HG03095 (cell line): Measurements from ENCODE around the gene CDK14.
A peak's percentile ranks its signal among the peaks of the same experiment; 100 is the strongest.
"Not testable (repeated sequence)": the region's sequence is repeated elsewhere in the genome, so short reads cannot be mapped to it uniquely, and the experiment has no call there.

ENCODE experiments used
- ATAC-seq: cut with Tn5 transposase; IDR thresholded peaks from one replicate; pipeline ENCODE4 v1.9.1; 2021; ENCODE audit warnings: moderate library complexity; ENCODE audit not compliant: unreplicated experiment

The CDK14 gene

DNA sequence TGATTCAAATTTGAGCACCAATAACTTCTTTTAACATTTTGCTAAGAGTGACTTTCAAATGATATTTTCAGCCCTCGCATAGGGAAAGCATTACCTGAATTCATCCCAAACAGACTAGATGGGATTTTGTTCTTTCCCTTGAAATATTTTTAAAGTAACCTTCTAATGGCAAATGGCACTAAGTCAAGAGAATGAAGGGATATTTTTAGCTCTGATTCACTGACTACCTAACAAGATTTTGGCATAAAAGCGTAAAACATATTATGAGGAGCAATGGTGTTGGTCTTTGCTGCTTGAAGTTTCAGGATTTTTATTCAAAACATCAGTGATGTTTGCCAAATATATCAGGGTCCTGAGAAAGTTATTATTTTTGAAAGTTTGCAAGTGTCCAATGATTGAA, 290.3 kb downstream of the CDK14 start:
- ATAC-seq: no peak

DNA sequence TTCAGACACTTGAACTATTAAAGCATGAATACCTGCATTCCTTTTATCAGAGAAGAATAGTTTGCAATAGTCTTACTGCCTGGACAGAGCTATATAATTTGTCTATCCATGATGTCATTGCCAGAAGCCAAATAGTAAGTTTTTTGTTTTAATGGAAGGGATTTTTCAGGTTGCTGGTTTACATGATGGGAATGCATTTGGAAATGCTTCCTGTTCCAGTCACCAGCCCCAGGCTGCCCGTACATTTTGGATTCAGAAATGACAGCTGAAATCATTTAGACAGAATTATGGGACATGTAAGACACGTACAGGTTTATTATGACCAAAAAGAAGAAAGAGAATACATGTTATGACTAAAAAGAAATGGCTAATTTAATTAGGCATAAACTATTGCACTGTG, 293.1 kb downstream of the CDK14 start:
- no peak for ATAC-seq

DNA sequence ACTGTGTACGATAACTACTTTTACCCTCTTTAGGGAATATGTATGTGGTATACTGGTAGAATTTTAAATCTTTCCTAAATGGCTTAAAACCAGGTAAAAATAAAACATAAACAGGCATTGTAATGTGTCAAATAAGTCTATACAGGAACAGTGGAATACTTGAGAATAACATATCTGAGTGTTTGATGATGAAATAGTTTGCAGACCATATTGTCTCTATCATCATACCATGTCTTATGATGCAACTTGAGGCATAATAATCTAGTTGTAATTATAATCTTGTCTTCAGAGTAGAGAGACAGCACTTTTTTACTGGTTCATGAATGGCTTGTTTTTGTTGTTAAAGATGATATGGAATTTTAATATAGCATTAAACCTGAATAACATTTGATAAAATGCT, 293.5 kb downstream of the CDK14 start:
- no peak for ATAC-seq

DNA sequence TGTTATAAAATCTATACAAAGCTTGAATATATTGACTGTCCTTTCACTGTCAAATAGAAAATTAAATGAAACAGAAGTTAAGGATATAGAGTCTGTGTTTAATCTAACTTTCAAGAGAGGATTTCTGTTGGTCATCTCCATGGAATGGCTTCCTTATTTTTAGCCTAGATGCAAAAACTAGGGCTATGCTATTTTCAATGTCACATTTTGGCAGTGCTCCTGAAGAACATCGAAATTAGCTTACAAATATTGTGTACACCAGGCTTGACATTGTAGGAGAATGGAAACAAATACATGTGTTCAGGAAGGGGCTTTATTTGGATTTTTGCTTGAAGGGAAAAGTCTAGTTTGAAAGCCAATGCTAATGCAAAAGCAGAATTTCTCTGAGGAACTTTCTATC, 295.4 kb downstream of the CDK14 start:
- ATAC-seq: no peak

DNA sequence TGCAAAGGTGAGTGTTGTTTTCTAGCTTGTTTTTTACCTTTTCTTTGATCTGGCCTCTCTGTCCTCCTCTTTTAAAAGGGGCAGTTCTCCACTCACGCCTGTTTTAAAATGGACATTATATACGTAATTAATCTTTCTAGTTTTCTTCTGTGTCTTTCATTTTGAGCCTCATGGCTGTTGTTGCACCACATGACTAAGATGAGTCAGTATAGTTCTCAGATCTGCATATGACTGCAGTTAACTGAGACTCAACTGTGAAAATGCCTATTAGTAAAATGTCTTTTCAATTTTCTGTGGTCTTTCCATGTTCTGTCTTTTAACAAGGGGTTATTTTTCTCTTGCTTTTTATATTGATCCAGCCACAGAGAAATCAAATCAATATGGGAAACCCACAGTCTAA, 296.1 kb downstream of the CDK14 start:
- peak; percentile 73 for ATAC-seq

DNA sequence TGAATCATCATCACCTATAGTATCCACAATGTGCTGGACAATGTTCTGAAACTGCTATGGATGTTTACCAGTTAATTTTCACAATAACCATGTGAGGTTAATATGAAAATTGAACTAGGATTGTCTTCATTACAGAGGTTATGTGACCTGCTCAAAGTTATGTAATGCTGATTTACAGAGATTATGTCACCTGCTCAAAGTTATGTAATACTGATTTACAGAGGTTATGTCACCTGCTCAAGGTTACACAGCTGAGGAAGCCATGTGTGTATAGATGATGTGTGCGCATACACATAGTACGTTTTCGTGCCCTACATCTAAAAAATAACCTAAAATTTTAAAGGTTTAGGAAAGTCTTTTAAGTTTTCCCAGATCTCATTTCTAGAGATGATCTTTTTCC, 298.0 kb downstream of the CDK14 start:
- no peak for ATAC-seq

DNA sequence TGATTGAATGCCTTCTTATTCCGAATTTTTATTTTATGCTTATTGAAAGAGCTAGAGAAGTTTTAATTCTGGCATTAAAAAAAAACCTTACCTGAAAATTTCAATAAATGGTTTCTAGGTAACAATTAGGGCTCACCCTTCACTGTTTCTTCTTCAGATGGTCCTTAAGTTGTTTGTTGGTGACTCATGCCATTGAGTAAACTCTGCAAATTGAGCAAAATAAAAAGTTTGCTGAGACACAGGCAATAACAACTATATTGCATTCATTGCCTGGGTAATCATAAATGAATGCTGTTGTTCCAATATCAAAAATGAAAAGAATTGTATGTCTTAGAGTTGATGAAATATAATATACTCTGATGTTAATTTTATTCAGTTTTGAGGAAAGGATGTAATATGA, 300.3 kb downstream of the CDK14 start:
- ATAC-seq: no peak

DNA sequence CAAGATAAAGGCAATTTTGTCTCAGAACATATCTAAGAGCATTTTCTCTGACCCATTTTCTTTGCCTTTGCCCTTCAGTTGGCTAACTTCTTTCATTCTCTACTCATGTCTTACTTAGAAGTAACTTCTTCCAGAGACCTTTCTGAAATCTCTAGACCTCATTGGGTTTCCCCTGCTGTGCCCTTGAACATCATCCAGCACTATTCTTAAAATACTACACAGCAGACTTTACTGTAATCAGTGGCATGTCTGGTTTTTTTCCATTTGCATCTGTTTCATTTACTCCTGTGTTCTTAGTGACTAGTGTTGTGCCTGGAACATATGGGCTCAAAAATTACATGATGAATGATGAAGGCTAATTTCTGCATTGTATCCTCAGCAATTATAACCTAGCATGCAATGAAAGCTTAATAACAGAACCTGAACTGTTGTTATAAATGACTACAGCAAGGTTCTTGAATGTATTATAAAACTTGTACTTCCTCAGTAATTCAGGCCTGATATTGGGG, 301.9 kb downstream of the CDK14 start:
- ATAC-seq: no peak

- ATAC-seq: no peak
Observed at GRCh38 chr7:90900628-90901356, 304.7 kb downstream of the CDK14 start.

DNA sequence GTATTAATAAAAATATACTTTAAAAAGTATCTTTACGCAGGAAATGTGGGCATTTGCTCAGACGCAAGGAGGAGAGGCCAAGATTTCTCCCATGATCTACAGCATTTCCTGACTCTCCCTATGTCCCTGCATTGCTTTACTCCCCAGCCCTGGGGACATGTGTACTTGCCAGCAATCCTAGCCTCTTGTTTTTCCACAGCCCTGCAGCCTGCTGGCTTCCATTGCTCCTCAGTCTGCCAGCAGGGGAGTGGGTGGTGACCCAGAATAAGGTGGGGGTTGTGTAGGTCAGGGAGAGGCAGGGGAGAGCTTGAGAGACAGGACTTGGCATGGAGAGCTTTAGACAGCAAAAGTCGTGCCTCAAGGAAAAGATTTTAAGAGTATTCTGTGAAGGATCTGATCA, 307.7 kb downstream of the CDK14 start:
- no peak for ATAC-seq

DNA sequence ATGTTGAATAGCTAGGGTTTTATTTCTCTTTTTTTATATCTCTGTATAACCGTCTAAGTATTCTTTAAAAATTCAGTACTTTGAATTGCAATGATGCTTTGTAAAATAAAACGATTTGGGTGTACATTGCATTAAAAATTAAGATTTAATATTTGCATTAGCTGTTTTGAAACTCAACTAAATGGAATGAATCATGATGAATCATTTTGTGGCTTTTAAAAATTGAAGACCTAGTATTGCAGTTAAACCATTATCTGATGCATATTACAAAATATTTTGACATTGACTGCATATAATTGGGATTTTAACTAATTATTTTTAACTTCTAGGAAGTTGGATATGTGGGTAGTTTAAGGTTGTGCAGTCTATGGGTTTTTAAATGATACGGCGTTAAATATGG, 314.0 kb downstream of the CDK14 start:
- no peak for ATAC-seq

GRCh38 chr7:90916319-90916718, 320.2 kb downstream of the CDK14 start:
- ATAC-seq: no peak

- no peak for ATAC-seq
Observed at GRCh38 chr7:90917539-90917938, 321.4 kb downstream of the CDK14 start.

DNA sequence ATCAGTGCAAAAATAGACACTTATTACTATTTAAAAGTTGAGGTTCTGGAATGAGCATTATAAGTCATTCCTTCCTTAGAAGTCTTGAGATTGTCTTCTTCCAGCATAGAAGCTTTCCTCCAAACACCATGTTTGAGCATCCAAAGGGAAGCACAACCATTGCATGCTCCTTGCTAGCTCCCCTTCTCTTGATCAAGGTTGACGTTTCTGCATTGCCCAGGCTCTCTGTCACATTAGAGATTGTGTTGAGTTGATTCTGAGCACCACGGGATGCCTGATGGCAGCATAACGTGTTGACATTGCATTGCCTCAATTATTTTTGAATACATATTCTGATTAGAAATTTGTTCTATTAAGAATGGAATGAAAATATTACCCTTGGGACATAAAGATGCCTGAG, 322.2 kb downstream of the CDK14 start:
- no peak for ATAC-seq

- ATAC-seq: no peak
Observed at GRCh38 chr7:90919816-90920215, 323.7 kb downstream of the CDK14 start.

DNA sequence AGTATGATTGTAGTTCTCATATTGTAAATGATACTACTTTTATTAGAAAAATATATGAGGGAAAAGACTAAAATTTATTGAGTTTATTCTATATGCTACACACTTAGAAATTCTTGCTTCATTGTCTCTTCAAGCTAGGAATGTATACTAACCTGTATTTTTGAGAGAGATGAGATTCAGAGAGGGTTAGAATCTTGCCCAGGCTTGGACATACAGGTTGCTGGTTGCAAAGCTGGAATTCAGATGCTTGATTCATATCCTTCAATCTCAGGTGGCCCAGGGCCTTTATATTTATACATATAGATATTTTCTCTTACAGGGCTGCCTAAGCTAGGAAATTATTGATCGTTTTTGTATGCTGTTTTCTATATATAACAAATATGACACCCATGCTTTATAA, 324.2 kb downstream of the CDK14 start:
- no peak for ATAC-seq

DNA sequence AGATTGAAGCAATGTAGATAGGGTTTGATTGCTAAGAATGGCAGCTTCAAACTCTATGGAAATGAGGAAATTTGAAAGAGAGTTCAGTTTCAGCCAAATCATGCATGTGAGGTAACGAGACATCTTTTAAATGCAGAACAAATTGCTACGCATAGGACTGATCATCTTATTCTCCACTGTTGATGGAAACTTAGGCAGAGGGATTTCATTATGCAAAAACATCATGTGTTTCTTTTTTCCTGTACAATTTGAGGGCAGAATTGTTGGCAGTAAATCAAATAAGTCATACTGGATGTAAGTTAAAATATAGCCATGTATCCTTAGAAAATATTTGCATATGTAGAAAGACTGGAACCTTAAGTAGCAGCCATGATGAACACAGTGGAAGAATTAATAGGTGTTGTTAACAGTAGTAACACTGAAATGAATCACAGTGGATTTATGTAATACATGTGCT, 327.4 kb downstream of the CDK14 start:
- no peak for ATAC-seq

DNA sequence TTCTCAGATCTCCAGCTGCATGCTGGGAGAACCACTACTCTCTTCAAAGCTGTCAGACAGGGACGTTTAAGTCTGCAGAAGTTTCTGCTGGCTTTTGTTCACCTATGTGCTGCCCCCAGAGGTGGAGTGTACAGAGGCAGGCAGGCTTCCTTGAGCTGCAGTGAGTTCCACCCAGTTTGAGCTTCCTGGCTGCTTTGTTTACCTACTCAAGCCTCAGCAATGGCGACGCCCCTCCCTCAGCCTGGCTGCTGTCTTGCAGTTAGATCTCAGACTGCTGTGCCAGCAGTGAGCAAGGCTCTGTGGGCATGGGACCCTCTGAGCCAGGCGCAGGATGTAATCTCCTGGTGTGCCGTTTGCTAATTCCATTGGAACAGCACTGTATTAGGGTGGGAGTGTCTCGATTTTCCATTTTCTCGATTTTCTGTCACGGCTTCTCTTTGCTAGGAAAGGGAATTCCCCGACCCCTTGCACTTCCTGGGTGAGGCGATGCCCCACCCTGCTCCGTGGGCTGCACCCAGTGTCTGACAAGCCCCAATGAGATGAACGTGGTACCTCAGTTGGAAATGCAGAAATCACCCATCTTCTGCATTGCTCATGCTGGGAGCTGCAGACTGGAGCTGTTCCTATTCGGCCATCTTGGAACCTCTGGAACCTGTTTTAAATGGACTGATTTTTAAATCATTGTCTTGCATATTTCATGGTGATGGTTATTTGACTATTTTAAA, 332.7 kb downstream of the CDK14 start:
- ATAC-seq: not testable (repeated sequence)

- peak; percentile 99 for ATAC-seq
Observed at GRCh38 chr7:90931986-90932916, 336.1 kb downstream of the CDK14 start.

GRCh38 chr7:90933041-90933440, 336.9 kb downstream of the CDK14 start:
- no peak for ATAC-seq

DNA sequence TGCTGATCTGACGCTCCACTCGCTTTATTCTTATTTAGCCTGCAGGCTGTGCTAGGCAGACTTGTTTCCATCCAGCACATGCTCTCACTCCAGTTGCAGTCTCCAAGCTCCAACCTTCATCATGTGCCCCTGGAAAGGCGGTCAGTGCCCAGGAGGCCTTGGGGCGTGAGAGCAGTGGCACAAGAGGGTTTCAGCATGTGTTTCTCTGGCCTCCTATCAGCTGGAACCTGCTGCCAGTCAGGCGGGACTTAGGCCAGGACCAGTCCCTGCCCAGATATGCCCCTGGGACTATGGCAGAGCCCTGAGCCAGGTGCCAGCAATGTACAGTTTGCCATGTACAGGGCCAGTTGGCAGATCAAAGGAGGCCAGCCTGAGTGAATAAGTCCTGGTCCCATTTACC, 337.9 kb downstream of the CDK14 start:
- no peak for ATAC-seq
